ENCODE measurements around the gene PHF23.

The PHF23 gene

GRCh38 chr17:7239091-7240027, at the start of gene PHF23:
PHF23 (minus strand) TSS chr17:7239457; CDS start chr17:7239279, 178 bp downstream.
- peak; percentile 100 for DNase-seq

- no peak for DNase-seq
Observed at GRCh38 chr17:7285679-7286078, 46.4 kb upstream of the PHF23 start.

GRCh38 chr17:7284911-7285310, 45.7 kb upstream of the PHF23 start:
- no peak for DNase-seq

- no peak for DNase-seq
Observed at GRCh38 chr17:7283471-7284216, 44.4 kb upstream of the PHF23 start.

- peak; percentile 3 for DNase-seq
Observed at GRCh38 chr17:7282752-7283321, 43.6 kb upstream of the PHF23 start.

GRCh38 chr17:7281953-7282751, 42.9 kb upstream of the PHF23 start:
- DNase-seq, result no peak

GRCh38 chr17:7281074-7281952, 42.1 kb upstream of the PHF23 start, which contains the start of gene SLC2A4:
SLC2A4 (plus strand) TSS chr17:7281718; CDS start chr17:7281935, 217 bp downstream.
- peak; percentile 97 for DNase-seq

- DNase-seq, result peak; percentile 96
Observed at GRCh38 chr17:7280519-7281073, 41.3 kb upstream of the PHF23 start.

GRCh38 chr17:7279448-7279847, 40.2 kb upstream of the PHF23 start:
- DNase-seq, result no peak

GRCh38 chr17:7266784-7267183, 27.5 kb upstream of the PHF23 start:
- no peak for DNase-seq

GRCh38 chr17:7263801-7264078, 24.5 kb upstream of the PHF23 start:
- no peak for DNase-seq

GRCh38 chr17:7262935-7263800, 23.9 kb upstream of the PHF23 start:
- peak; percentile 29 for DNase-seq

- no peak for DNase-seq
Observed at GRCh38 chr17:7262192-7262934, 23.1 kb upstream of the PHF23 start, which contains the start of gene CLDN7. CLDN7 (minus strand) TSS chr17:7262478; CDS start chr17:7262043, 435 bp downstream.

- peak; percentile 29 for DNase-seq
Observed at GRCh38 chr17:7261379-7262191, 22.3 kb upstream of the PHF23 start.

GRCh38 chr17:7260651-7261378, 21.6 kb upstream of the PHF23 start:
- DNase-seq, result peak; percentile 61

- DNase-seq, result no peak
Observed at GRCh38 chr17:7260151-7260550, 20.9 kb upstream of the PHF23 start.

GRCh38 chr17:7259555-7259889, 20.3 kb upstream of the PHF23 start:
- DNase-seq, result no peak

All from eye (tissue), 1 donor.